HG03025 (cell line): Measurements from ENCODE around the gene CHKA.

Experiments used
- ATAC-seq: cut with Tn5 transposase; IDR thresholded peaks from one replicate; pipeline ENCODE4 v1.9.1; 2021; ENCODE audit warnings: mild to moderate bottlenecking, moderate library complexity; ENCODE audit not compliant: unreplicated experiment, low FRiP score

The CHKA gene

DNA sequence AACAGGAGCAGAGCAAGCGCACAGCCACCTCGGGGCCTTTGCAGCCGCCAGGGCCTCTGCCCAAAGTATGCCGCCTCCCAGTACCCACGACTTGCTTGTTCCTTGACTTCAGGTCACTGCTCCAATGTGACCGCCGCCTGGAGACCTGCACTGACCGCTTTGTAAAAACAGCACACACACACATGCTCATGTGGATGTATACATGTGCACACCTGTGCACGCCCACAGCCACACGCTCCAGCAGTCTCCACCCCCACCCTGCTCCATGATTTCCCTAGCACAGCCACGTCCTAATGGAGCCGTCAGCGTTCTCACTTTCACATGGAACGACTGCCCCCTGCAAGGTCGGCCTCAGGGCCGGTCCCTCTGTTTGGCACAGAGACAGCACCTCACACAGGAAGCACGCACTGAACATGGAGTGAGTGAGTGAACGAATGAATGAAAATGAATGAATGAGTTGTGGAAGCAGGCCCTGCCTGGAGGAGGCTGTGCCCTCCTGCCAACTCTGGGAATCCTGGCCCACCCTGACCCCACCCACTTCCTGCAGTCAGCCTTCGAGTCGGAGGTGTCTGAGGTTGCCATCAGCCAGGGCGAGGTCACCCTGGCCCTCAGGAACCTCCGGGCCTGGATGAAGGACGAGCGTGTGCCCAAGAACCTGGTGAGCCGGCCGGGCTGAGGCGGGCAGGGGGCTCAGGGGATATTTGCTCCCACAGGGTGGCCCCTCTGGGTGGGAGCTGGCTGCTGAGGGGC, 103.0 kb downstream of the CHKA start:
- no peak for ATAC-seq

- ATAC-seq, result no peak
Measured at GRCh38 chr11:68016904-68017817, 104.0 kb downstream of the CHKA start.

DNA sequence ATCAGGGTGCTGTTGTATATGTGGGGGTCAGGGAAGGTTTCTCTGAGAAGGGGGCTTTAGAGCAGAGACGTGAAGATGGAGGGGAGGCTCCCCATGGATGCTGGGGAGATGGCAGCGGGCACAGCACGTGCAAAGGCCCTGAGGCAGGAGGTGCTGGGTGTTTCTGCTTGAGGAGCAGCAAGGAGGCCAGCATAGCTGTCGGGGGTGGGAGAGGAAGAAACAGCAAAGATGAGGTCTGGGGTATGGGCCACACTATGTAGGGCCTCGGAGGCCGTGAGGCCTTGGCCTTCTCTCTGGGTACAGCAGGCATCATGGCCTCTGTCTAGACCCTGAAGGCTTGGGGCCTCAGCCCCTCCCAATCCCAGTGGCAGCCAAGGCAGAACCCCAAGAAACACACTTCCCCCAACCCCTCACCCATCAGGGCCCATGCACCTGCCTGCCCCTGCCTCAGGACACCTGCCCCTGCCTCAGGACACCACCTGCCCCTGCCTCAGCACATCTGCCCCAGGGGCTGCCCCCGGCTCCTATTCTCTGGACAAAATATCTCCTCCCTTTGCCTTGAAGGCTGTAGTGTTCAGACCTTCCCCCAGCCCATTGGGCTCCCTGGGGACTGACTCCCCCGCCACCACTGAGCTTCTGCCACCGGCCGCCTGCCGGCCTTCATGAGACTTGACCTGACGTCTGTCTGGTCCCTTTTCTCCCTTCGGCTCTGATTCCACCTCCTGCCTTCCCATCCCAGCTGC, 104.9 kb downstream of the CHKA start:
- ATAC-seq, result no peak

DNA sequence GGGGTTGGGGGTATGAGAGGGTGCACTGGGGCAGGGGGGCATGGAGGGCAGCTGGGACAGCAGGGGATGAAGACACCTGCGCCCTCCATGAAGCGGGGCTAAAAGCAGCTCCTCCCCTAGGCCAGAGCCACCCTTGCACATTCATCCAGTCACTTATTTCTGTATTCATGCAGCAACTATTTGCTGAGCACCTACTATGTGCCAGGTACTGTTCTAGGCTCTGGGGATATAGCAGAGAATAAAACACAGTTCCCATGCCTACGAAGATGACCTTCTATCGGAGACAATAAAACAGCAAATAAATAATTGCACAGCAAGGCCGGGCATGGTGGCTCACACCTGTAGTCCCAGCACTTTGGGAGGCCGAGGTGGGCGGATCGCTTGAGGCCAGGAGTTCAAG, 105.7 kb downstream of the CHKA start:
- ATAC-seq, result no peak

DNA sequence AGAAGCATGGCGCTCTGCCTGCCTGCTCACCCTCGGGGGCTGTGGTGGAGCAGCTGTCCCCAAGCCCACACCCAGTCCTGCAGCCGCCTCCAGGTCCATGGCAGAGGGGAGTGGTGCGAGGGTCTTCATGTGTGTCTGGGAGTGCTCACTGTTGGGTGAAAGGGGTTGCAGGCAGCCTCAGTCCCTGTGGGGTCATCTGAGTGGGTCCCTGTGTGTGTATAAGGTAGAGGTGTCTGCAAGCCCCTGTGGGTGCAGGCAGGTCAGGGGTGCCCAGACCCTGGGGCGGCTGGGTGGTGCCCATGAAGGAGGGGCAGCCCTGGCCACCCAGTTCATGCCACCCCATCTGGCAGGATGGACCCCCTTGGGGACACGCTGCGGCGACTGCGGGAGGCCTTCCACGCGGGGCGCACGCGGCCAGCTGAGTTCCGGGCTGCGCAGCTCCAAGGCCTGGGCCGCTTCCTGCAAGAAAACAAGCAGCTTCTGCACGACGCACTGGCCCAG, 106.2 kb downstream of the CHKA start:
- no peak for ATAC-seq

GRCh38 chr11:68014157-68014946, 106.8 kb downstream of the CHKA start:
- ATAC-seq, result no peak

DNA sequence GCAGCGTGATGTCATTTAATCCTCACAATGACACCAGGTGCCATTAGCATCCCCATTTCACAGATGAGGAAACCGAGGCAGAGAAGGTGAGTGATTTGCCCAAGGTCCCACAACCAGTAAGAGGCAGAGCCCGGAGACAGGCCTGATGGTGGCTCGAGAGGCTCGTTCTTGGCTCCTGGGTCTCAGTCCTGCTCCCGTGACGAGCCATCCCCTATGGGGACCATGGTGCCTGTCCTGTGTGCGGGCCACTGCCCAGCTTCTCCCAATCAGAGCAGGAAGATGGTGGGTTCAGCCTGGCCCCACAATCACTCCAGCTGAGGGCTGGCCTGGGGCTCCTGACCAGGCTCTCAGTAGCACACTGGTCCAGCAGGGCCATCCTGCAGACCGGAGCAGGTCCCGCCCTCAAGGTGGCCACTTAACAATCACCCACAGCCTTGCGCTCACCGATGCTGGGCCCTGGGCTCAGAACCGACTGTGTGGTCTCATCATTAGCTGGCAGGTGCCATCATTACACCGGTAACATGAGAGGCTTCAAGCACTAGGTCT, 107.5 kb downstream of the CHKA start:
- ATAC-seq, result no peak

DNA sequence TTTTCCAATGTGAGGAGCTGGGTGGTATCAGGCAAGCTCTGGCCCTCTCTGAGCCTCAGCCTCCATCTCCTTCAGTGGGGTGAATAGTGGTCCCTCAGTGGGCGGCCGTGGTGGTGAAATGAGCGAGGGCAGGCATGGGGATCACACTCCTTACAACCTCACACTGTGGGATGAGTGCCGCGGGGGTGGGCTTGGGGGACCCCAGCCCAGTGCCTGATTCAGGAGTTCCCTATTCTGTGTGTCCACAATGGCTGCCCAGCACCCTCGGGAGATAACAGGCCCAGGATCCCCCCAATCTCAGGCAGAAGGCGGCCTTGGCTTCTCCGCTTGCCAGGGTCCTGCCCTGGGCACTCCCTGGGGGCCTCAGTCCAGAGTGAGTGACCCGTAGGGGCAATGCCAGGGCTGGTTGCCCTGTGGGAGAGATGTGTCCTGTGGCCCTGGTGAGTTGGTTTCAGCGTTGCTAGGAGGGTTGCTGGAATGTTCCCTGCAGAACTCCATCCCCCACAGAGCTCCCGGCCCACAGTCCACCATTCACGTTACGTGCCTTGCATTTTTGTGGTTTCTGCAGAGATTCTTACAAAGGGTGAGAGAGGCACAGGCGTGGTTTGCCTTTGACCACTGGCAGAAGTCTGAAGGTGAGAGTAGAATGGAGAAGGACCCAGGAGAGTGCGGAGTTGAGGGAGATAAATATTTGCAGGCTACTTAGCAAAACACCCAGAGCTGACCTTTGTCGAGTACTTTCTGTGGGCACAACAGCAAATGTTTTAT, 108.2 kb downstream of the CHKA start:
- ATAC-seq, result no peak

DNA sequence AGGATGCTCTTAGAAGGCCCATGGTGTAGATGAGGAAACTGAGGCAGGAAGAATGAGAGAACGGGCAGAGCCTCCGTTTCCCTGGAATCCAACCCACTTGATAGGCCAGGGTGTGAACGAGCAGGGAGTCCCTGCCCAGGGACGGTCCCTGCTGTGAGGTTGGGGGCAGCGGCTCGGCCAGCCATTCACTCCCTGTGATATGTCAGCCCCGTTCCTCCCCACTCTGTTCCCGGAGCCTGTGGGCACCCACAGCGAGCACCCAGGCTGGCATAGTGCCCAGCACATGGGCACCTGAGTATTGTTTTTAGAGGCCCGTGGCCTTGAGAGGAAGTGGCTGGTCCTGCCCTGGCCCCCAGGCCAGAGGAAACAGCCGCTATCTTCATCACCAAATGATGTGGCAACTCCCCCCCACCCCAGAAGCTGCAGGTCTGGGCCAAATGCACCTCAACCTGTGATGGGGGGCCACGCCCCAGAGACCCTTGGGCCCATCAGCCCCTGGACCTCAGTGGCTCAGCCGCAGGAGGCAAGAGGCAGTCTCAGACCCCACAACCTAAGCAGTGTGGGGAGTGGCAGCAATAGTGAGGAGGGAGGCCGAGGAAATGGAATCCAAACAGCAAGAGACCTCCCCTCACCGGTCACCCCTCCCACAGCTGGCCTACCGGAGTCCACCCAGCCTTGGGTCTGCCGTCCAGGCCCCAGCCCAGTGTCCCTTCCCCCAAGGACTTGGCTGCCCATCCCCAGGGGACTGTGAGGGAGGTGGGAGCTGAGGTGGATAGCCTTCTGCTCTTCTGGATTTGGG, 108.9 kb downstream of the CHKA start:
- no peak for ATAC-seq

- no peak for ATAC-seq
Measured at GRCh38 chr11:68011051-68011943, 109.9 kb downstream of the CHKA start.

DNA sequence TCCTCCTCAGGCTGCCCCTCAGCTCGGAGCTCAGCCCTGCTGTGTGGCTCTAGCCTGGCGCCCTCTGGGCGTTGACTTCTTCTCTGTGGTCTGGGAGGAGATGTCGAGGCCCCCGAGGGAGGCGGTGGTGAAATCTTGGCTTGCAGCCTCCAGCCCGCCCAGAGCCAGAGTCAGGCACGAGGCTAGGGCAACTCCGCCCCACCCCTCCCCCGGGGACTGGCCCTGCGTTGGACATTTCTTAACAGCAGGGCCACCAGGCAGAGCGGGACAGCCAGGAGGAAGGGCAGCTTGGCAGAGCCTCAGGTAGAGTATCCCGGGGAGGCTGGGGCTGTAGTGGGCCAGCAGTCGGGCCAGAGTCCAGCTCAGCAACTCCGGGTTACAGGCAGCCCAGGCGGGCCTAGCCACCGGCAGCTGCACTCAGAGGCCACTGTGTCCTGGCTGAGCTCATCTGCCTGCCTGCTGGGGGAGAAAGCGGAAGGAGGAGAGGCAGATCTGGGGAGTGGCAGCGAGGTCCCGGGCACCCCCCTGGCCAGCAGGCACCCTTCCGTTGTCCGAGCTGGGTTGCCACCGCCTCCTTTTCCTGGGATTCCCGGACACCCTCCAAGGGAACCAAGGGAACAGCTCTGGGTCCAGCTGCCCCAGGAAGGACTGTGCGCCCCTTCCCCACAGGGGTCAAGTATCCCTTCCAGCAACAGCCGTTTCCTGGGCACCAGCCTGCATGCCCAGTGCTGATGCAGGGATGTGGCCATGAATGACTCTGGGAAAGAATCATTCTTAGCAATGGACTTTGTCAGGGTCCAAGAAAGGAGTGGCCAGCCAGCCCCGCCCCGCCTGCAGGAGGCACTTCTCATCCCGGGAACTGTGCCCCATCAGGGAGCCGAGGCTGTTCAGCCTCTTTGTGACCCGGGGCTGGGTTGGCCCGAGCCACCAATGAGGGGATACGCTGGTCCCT, 110.8 kb downstream of the CHKA start, which contains the start of gene ALDH3B1:
ALDH3B1 (plus strand) TSS at position 238 of the 952 bp plus-strand sequence. CDS start 4,971 bp downstream, outside the sequence.
- ATAC-seq, result no peak

DNA sequence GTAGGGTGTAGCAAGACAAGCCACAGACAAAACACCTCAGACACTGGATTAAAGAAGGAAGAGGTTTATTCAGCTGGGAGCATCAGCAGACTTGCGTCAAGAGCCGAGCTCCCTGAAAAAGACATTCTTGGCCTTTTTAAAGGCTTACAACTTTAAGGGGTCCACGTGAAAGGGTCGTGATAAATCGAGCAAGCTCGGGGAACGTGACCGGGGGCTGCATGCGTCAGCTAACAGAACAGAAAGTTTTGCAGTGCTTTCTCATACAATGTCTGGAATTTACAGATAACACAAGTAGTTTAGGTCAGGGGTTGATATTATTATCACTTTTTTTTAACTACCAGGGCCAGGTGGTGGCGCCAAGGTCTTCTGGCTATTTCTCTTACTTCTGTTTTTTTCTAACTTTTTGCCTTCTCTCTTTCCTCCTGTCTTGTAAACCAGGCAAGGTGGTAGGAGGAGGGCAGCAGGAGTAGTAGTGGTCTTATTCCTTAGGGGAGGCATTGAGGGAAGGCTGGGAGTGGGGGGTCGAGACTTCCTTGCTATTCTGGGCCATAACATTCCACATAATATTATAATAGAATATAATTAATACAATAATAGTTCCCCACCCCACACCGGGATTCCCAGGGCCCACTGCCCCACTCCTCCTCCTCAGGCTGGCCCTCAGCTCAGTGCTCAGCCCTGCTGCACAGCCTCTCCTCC, 111.6 kb downstream of the CHKA start:
- ATAC-seq, result no peak

GRCh38 chr11:68008381-68009337, 112.5 kb downstream of the CHKA start:
- no peak for ATAC-seq
